CD4-positive, alpha-beta memory T cell (primary cell): Measurements from ENCODE around the gene WARS2. TPM values are rescaled to one million over a fixed set of nuclear protein-coding genes. Genes with fewer than 3 reads are reported as not detected.

Experiments used
- CTCF ChIA-PET: fragments of 350-600 bp; sonication (Branson Sonifier 250); formaldehyde crosslinking; loops from one replicate; lab custom pipeline; 2021; ENCODE audit warnings: inconsistent platforms; ENCODE audit not compliant: partially characterized antibody; lab: Charles Lee
- POLR2A ChIA-PET: fragments of 350-600 bp; sonication (Branson Sonifier 250); formaldehyde crosslinking; loops from one replicate; lab custom pipeline; 2021; ENCODE audit not compliant: partially characterized antibody; lab: Charles Lee
- DNase-seq, 5 donors: peaks; one replicate each; pipeline versions ENCODE4 v3.0.0 to v3.0.0-alpha.2; 2020 to 2022; ENCODE audit warnings: mixed read lengths in 1 of 5
- H3K27ac ChIP-seq: one replicate; pipeline ENCODE4 v1.7.0; 2013; ENCODE audit warnings: low read depth, low read length
- H3K27me3 ChIP-seq: 2 replicates; pipeline ENCODE4 v1.7.0; 2013; ENCODE audit warnings: mild to moderate bottlenecking, low read length, moderate library complexity; ENCODE audit not compliant: insufficient read depth
- H3K36me3 ChIP-seq: 2 replicates; pipeline ENCODE4 v1.7.0; 2013; ENCODE audit warnings: mild to moderate bottlenecking, low read length, moderate library complexity; ENCODE audit not compliant: insufficient read depth
- H3K4me1 ChIP-seq: 2 replicates; pipeline ENCODE4 v1.7.0; 2013; ENCODE audit warnings: mild to moderate bottlenecking, low read length, moderate library complexity; ENCODE audit not compliant: insufficient read depth
- H3K4me3 ChIP-seq, 2 donors: one replicate each; pipeline ENCODE4 v1.7.0; 2013; ENCODE audit warnings: low read length in 2 of 2, mild to moderate bottlenecking in 1 of 2
- H3K9me3 ChIP-seq, 2 donors: one replicate each; pipeline ENCODE4 v1.7.0; 2013; ENCODE audit warnings: low read length in 2 of 2, control low read depth in 1 of 2; ENCODE audit not compliant: control insufficient read depth in 1 of 2
- H3K27ac Mint-ChIP-seq, 7 donors: one replicate each; pipeline ENCODE4 v1.8.0; 2020 to 2021; ENCODE audit warnings: mixed read lengths in 7 of 7, mild to moderate bottlenecking in 6 of 7, inconsistent platforms in 3 of 7, moderate library complexity in 3 of 7
- H3K27me3 Mint-ChIP-seq, 2 donors: one replicate each; pipeline ENCODE4 v1.8.0; 2020 to 2021; ENCODE audit warnings: mixed read lengths in 2 of 2
- H3K36me3 Mint-ChIP-seq, 2 donors: one replicate each; pipeline ENCODE4 v1.8.0; 2020 to 2021; ENCODE audit warnings: mixed read lengths in 2 of 2, inconsistent platforms in 1 of 2, mild to moderate bottlenecking in 1 of 2
- H3K4me1 Mint-ChIP-seq, 4 donors: one replicate each; pipeline ENCODE4 v1.8.0; 2020 to 2021; ENCODE audit warnings: mixed read lengths in 4 of 4, mild to moderate bottlenecking in 1 of 4
- H3K4me3 Mint-ChIP-seq, 8 donors: one replicate each; pipeline ENCODE4 v1.8.0; 2020 to 2021; ENCODE audit warnings: mixed read lengths in 8 of 8, mild to moderate bottlenecking in 7 of 8, moderate library complexity in 6 of 8, inconsistent platforms in 3 of 8
- H3K9me3 Mint-ChIP-seq, 8 donors: one replicate each; pipeline ENCODE4 v1.8.0; 2020 to 2021; ENCODE audit warnings: mixed read lengths in 8 of 8, mild to moderate bottlenecking in 5 of 8, inconsistent platforms in 3 of 8, moderate library complexity in 1 of 8
- intact Hi-C: fragments of 100-400 bp; cut with micrococcal nuclease; formaldehyde crosslinking; loops from one replicate; pipeline ENCODE4 v1.15.1; 2023
- polyA plus RNA-seq, 2 donors: library from polyadenylated mRNA; unstranded; fragments of 300-500 nt; fragmentation: Illumina TruSeq; gene quantifications; one replicate each; pipeline ENCODE4 v1.2.3, GENCODE V29; 2021
- total RNA-seq, 2 experiments: library from RNA; stranded (reverse); gene quantifications; one replicate each; pipeline ENCODE4 v1.2.3, GENCODE V29; 2021

The WARS2 gene
- total and polyA plus RNA-seq, 4 experiments from 2014 or later = 6.9 to 12.4 (median 10.4) TPM

GRCh38 chr1:119083479-119083878, 57.0 kb downstream of the WARS2 start:
- Histone ChIP-seq H3K4me3 (no peak overlapping the region), H3K36me3 (no peaks in the 10 kb centered on the region), H3K27ac (no peak overlapping the region), H3K27me3 (no peaks in the 10 kb centered on the region), H3K4me1 (no peaks in the 10 kb centered on the region), H3K9me3 (no peaks in the 10 kb centered on the region)
- Mint-ChIP-seq H3K4me1 (peaks cover 0 to 3% (median 1%) of the 10 kb centered on the region in 4 donors), H3K27me3 (no peaks in the 10 kb centered on the region), H3K27ac (no peak overlapping the region), H3K4me3 (no peak overlapping the region), H3K9me3 (peaks cover 0 to 30% (median 20%) of the 10 kb centered on the region in 8 donors), H3K36me3 (peaks cover 15 to 44% of the 10 kb centered on the region in 2 donors)
- DNase-seq = no peak
- intact Hi-C loops = no loop called here
- POLR2A ChIA-PET = no interaction called here
- CTCF ChIA-PET = no interaction called here

DNA sequence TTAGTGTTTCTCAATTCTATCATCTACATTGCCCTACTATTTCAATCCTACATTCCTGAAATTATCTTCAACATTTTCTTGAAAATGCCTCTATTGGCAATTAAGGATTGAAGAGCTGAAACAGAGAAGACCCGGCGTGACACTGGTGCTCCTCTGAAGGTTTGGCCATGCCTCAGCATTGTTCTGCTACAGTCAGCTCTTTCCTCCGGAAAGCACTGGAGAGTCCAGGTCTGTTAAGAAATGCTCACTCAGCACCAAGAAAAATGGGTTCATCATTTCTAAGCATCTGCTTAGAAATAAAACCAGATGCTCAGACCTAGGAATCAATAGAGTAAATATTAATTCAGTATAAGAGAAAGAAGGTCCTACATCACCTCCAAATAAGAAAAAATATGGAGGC, 58.8 kb downstream of the WARS2 start:
- peaks cover 0 to 3% (median under 1%) of the 10 kb centered on the region in 4 donors for H3K4me1 Mint-ChIP-seq
- Histone ChIP-seq H3K4me1 (no peaks in the 10 kb centered on the region), H3K27me3 (no peaks in the 10 kb centered on the region), H3K36me3 (no peaks in the 10 kb centered on the region), H3K27ac (no peak overlapping the region), H3K4me3 (no peak overlapping the region), H3K9me3 (no peaks in the 10 kb centered on the region)
- intact Hi-C loops = no loop called here
- DNase-seq = no peak
- ChIA-PET POLR2A (no interaction called here), CTCF (no interaction called here)
- H3K27me3 Mint-ChIP-seq = no peaks in the 10 kb centered on the region
- no peak overlapping the region for H3K4me3 Mint-ChIP-seq
- H3K9me3 Mint-ChIP-seq = peaks cover 0 to 30% (median 17%) of the 10 kb centered on the region in 8 donors
- H3K27ac Mint-ChIP-seq = no peak overlapping the region
- H3K36me3 Mint-ChIP-seq = peaks cover 15 to 42% of the 10 kb centered on the region in 2 donors

- no peak overlapping the region for H3K4me3 Mint-ChIP-seq
- H3K4me1 Mint-ChIP-seq = peaks cover 0 to 3% (median 0%) of the 10 kb centered on the region in 4 donors
- Histone ChIP-seq H3K36me3 (no peaks in the 10 kb centered on the region), H3K27me3 (no peaks in the 10 kb centered on the region), H3K4me1 (no peaks in the 10 kb centered on the region), H3K4me3 (no peak overlapping the region), H3K27ac (no peak overlapping the region), H3K9me3 (no peaks in the 10 kb centered on the region)
- no peaks in the 10 kb centered on the region for H3K27me3 Mint-ChIP-seq
- peaks cover 0 to 28% (median 16%) of the 10 kb centered on the region in 8 donors for H3K9me3 Mint-ChIP-seq
- no peak overlapping the region for H3K27ac Mint-ChIP-seq
- peaks cover 15 to 45% of the 10 kb centered on the region in 2 donors for H3K36me3 Mint-ChIP-seq
- intact Hi-C loops = no loop called here
- CTCF ChIA-PET = no interaction called here
- no peak for DNase-seq
- POLR2A ChIA-PET = no interaction called here
Measured at GRCh38 chr1:119081267-119081666, 59.2 kb downstream of the WARS2 start.

GRCh38 chr1:119080586-119080985, 59.9 kb downstream of the WARS2 start:
- no peaks in the 10 kb centered on the region for H3K27me3 Mint-ChIP-seq
- intact Hi-C loops = no loop called here

GRCh38 chr1:119079881-119080280, 60.6 kb downstream of the WARS2 start:
- Histone ChIP-seq H3K27me3 (no peaks in the 10 kb centered on the region), H3K4me3 (no peak overlapping the region), H3K4me1 (no peaks in the 10 kb centered on the region), H3K36me3 (no peaks in the 10 kb centered on the region), H3K9me3 (no peaks in the 10 kb centered on the region), H3K27ac (no peak overlapping the region)
- H3K27me3 Mint-ChIP-seq = no peaks in the 10 kb centered on the region
- peaks cover 0 to 29% (median 11%) of the 10 kb centered on the region in 8 donors for H3K9me3 Mint-ChIP-seq
- H3K27ac Mint-ChIP-seq = no peak overlapping the region
- no peaks in the 10 kb centered on the region for H3K4me1 Mint-ChIP-seq
- intact Hi-C loops = no loop called here
- ChIA-PET CTCF (no interaction called here), POLR2A (no interaction called here)
- peaks cover 17 to 40% of the 10 kb centered on the region in 2 donors for H3K36me3 Mint-ChIP-seq
- no peak overlapping the region for H3K4me3 Mint-ChIP-seq
- DNase-seq = no peak

More at GRCh38 chr1:119080586-119080985, 59.9 kb downstream of the WARS2 start:
- Mint-ChIP-seq H3K9me3 (peaks cover 0 to 30% (median 14%) of the 10 kb centered on the region in 8 donors), H3K4me3 (no peak overlapping the region), H3K4me1 (peaks cover 0 to 2% (median 0%) of the 10 kb centered on the region in 4 donors), H3K27ac (no peak overlapping the region), H3K36me3 (peaks cover 22 to 46% of the 10 kb centered on the region in 2 donors)
- Histone ChIP-seq H3K4me3 (no peak overlapping the region), H3K4me1 (no peaks in the 10 kb centered on the region), H3K27ac (no peak overlapping the region), H3K27me3 (no peaks in the 10 kb centered on the region), H3K9me3 (no peaks in the 10 kb centered on the region), H3K36me3 (no peaks in the 10 kb centered on the region)
- POLR2A ChIA-PET = no interaction called here
- DNase-seq = no peak
- CTCF ChIA-PET = no interaction called here

DNA sequence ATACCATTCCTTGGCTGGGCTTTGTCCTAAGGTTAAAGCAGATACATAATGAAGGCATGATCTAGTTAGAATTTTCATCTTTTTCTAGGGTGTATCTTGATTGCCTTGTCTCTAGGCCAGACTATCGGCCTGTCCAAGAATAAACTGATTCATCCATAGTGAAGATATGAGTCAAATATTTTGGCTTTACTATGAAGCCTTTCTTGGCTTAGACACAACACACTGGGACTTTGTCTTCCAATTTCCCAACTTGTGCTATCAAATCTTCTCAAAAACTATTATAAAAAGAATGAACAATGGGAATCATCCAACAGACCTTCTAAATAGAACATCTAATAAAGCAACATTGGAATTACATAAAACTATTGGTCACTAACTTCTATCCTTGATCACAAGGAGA, 64.8 kb downstream of the WARS2 start:
- ChIA-PET POLR2A (no interaction called here), CTCF (no interaction called here)
- no peaks in the 10 kb centered on the region for H3K4me1 ChIP-seq
- H3K9me3 ChIP-seq = no peaks in the 10 kb centered on the region
- Mint-ChIP-seq H3K4me1 (no peaks in the 10 kb centered on the region), H3K27ac (no peak overlapping the region), H3K9me3 (peaks cover 2 to 28% (median 13%) of the 10 kb centered on the region in 8 donors), H3K36me3 (peaks cover 40 to 71% of the 10 kb centered on the region in 2 donors), H3K4me3 (no peak overlapping the region), H3K27me3 (no peaks in the 10 kb centered on the region)
- intact Hi-C loops = no loop called here
- H3K27ac ChIP-seq = no peak overlapping the region
- no peak overlapping the region for H3K4me3 ChIP-seq
- DNase-seq = no peak
- no peaks in the 10 kb centered on the region for H3K27me3 ChIP-seq
- H3K36me3 ChIP-seq = no peaks in the 10 kb centered on the region

- Mint-ChIP-seq H3K4me1 (peaks cover 0 to 2% (median 0%) of the 10 kb centered on the region in 4 donors), H3K9me3 (peaks cover 2 to 10% (median 5%) of the 10 kb centered on the region in 8 donors), H3K27me3 (no peaks in the 10 kb centered on the region), H3K4me3 (no peak overlapping the region), H3K27ac (no peak overlapping the region), H3K36me3 (peaks cover 36 to 59% of the 10 kb centered on the region in 2 donors)
- CTCF ChIA-PET = no interaction called here
- Histone ChIP-seq H3K27me3 (no peaks in the 10 kb centered on the region), H3K27ac (no peak overlapping the region), H3K4me3 (no peak overlapping the region), H3K4me1 (no peaks in the 10 kb centered on the region), H3K36me3 (no peaks in the 10 kb centered on the region), H3K9me3 (no peaks in the 10 kb centered on the region)
- DNase-seq = no peak
- intact Hi-C loops = no loop called here
- POLR2A ChIA-PET = no interaction called here
Measured at GRCh38 chr1:119071321-119071720, 69.1 kb downstream of the WARS2 start.
